IMR-90 (cell line): ENCODE data around the gene UFC1. TPM values are rescaled to one million over a fixed set of nuclear protein-coding genes. Genes with fewer than 3 reads are reported as not detected.

Experiments
- MAZ ChIP-seq: IDR thresholded peaks from 2 replicates; pipeline ENCODE4 v1.6.1; 2012; ENCODE audit warnings: low read depth, mild to moderate bottlenecking, low read length, improper control_type of control experiment, moderate library complexity, borderline replicate concordance
- POLR2A ChIP-seq: IDR thresholded peaks from 2 replicates; pipeline ENCODE4 v1.6.1; 2012; ENCODE audit warnings: mild to moderate bottlenecking, low read depth, low read length
- polyA plus RNA-seq, 3 experiments: library from polyadenylated mRNA; depleted of rRNA; stranded (reverse); fragments of >200 nt; gene quantifications; 2 replicates each; pipeline ENCODE4 v1.2.3, GENCODE V29; 2012; ENCODE audit warnings: low replicate concordance in 1 of 3
- total RNA-seq: library from RNA; depleted of rRNA; stranded (reverse); fragments of >200 nt; gene quantifications from 2 replicates; pipeline ENCODE4 v1.2.3, GENCODE V29; 2012
- TF ChIP-seq, protein P1 (sequence below): conservative IDR thresholded peaks from 2 replicates; pipeline ENCODE4 v1.5.1; 2012; ENCODE audit warnings: mild to moderate bottlenecking, low read depth, low read length, improper control_type of control experiment

UFC1 gene
- total and polyA plus RNA-seq, 2 of the 4 experiments (the other 2 are of a cell fraction): 134 to 140 TPM

DNA sequence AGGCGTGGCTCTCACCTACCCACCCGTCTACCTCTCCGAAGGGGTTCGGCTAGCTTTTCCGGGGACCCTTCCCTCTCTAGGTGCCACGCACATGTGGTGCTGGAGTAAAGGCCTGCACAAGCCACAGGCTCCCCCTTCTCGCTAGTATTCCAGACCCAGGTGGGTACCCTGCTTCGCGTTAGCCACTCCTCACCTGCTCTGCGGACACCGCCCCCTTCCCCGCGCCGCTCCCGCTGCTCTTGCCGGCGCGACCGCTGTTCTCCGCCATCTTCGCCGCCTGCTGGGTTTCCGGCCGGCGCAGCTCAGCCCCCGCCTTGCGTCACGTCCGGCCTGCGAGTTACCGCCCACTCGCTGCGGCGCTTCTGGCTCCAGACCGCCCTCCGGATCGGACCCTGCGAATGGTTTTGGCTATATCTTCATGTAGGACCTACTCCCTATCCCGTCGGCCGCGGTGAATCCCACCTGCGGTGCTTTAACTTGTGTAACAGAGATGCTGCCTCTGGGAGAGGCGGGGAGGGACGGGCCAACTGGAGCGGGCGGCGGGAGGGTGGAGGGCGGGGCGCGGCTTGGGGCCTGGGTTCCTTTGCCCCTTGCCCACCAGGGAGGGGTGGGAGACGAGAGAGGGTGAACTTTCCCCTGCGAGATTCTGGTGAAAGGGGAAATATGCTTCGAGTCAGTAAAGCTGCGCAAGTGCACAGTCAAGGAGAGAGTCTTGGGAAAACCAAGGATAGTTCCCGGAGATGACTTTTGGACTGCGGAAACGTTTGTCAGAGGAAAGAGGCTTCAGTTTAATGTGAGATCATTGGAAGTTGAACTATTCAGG lies 35.8 kb upstream of the UFC1 start, which contains the start of the genes NIT1 and PFDN2 (continued):
- TF ChIP-seq, protein P1, sequence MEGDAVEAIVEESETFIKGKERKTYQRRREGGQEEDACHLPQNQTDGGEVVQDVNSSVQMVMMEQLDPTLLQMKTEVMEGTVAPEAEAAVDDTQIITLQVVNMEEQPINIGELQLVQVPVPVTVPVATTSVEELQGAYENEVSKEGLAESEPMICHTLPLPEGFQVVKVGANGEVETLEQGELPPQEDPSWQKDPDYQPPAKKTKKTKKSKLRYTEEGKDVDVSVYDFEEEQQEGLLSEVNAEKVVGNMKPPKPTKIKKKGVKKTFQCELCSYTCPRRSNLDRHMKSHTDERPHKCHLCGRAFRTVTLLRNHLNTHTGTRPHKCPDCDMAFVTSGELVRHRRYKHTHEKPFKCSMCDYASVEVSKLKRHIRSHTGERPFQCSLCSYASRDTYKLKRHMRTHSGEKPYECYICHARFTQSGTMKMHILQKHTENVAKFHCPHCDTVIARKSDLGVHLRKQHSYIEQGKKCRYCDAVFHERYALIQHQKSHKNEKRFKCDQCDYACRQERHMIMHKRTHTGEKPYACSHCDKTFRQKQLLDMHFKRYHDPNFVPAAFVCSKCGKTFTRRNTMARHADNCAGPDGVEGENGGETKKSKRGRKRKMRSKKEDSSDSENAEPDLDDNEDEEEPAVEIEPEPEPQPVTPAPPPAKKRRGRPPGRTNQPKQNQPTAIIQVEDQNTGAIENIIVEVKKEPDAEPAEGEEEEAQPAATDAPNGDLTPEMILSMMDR: no peak
- TF ChIP-seq POLR2A: peak; percentile 94
- TF ChIP-seq MAZ: peak; percentile 86; the same call in 1 of the 2 replicates
